NCI-H1694 (cell line): Measurements from ENCODE around the gene GGTLC2.

Source experiments
- DNase-seq: peaks from one replicate; lab custom pipeline; 2025; lab: John Stamatoyannopoulos, UW

Gene GGTLC2

DNA sequence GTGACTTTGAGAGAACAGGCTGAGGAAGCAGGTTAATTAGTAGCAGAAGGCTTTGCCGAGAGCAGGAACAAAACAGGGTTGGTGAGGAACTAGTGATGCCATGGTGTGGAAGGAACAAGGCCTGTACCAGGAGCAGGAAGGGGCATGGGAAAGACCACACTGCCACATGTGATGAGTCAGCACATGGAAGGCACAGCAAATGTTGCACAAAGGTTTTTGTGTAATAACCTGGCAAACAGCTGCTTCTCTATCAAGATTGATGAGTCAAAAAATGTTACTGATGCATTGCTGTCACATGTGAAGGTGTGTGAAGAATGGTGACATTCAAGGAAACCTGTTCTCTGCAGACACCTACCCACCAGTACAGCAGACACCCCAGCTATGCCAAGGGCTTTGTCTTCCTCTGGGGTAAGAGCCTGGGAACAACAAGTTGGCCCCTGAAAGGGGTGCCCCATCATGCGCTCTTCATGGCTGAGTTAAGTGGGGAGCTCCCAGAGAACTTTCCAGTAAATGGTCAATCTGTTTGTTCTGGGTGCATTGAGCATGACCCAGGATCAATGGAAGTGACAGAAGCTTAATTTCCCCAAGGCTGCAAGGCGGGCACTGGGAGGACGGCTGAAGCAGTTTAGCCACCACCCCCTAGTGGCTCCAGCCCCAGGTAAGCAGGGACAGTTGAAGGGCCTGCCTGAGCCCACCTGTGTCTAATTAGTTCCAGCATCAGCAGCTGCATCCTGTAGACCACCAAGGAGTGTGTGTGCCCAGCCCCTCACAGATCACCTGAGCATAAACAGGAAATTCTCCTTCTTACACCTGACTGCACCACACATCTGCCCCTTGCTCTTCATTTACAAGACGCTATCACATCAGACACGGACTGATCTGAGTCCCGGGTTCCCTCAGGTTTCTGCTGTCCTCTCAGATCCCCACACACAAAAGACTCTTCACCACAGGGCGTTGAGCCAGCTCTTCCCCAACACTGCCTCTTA is 47.6 kb downstream of the GGTLC2 start:
- DNase-seq, result no peak

GRCh38 chr22:22692707-22693530 is 48.5 kb downstream of the GGTLC2 start:
- DNase-seq, result no peak

DNA sequence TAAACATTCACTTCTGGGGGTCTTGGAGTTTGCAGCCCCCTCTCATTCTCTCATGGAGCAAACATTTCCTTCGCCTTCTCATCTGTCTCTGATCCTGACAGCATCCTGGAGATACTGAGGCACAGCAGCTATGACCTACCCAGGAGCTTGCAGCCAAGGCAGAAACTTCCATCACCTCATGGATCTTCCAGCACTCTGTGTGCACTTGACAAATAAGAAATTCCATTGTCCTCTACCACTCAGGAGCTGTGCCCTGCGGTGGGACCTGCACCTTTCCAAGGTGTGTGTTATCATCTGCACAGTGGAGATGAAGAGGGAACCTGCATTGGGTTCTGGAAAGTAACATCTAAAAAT is 49.1 kb downstream of the GGTLC2 start:
- no peak for DNase-seq

DNA sequence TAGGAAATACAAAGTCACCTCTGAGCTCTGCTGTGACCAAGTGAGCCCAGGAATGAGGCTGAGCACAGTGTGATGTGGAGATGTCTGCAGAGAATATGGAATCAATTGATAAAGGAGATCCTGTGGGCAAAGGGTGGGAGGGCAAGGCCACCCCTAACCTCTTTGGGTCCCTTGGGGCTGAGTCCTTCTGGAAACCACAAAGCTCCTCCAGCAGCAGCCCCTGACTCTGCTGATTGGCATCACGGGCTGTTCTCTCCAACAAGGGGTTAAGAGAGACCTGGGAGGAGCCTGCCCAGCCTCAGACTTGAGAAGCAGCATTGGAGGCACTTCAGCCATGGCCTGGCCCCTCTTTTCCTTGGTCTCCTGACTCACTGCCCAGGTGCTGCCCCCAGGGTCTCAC is 49.7 kb downstream of the GGTLC2 start:
- DNase-seq, result no peak

GRCh38 chr22:22696104-22696503 is 51.7 kb downstream of the GGTLC2 start:
- no peak for DNase-seq
